NB4 (cell line): ENCODE data around the gene MIS18A.

Experiments used
- POLR2A ChIP-seq: IDR thresholded peaks from 2 replicates; pipeline ENCODE4 v1.6.1; 2011; ENCODE audit warnings: mild to moderate bottlenecking; ENCODE audit not compliant: insufficient read length; ENCODE audit errors: extremely low read depth
- TF ChIP-seq, protein P1 (sequence below): IDR thresholded peaks from 2 replicates; pipeline ENCODE4 v1.6.1; 2011; ENCODE audit warnings: low read depth, low read length
- TF ChIP-seq, protein P2 (sequence below): IDR thresholded peaks from one replicate; pipeline ENCODE4 v1.5.1; 2012; ENCODE audit warnings: low read depth, low read length

DNA sequence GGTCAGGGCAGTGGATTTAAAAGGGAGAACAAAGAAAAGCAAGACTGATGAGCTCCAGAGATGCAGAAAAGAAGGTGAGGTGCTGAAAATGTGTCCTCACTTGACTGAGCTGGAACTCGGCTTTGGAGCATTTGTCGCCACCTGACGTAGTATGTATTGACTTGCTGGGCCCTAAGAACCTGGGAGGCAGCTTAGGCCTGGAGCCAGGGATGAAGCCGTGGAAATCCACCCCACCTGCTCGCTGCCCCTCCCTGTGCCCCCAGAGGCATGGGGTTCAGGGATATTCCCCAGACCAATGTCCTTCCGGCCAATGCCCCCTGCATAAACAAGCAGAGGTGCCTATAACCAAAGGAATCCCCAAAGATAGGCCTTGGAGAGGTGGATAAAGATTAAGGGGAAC lies 34.1 kb upstream of the MIS18A start:
- TF ChIP-seq, protein P1, sequence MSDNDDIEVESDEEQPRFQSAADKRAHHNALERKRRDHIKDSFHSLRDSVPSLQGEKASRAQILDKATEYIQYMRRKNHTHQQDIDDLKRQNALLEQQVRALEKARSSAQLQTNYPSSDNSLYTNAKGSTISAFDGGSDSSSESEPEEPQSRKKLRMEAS: no peak
- TF ChIP-seq POLR2A: no peak
- TF ChIP-seq, protein P2, sequence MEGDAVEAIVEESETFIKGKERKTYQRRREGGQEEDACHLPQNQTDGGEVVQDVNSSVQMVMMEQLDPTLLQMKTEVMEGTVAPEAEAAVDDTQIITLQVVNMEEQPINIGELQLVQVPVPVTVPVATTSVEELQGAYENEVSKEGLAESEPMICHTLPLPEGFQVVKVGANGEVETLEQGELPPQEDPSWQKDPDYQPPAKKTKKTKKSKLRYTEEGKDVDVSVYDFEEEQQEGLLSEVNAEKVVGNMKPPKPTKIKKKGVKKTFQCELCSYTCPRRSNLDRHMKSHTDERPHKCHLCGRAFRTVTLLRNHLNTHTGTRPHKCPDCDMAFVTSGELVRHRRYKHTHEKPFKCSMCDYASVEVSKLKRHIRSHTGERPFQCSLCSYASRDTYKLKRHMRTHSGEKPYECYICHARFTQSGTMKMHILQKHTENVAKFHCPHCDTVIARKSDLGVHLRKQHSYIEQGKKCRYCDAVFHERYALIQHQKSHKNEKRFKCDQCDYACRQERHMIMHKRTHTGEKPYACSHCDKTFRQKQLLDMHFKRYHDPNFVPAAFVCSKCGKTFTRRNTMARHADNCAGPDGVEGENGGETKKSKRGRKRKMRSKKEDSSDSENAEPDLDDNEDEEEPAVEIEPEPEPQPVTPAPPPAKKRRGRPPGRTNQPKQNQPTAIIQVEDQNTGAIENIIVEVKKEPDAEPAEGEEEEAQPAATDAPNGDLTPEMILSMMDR: no peak
